ENCODE measurements around the gene CGREF1. TPM values are rescaled to one million over a fixed set of nuclear protein-coding genes. Genes with fewer than 3 reads are reported as not detected.

Gene CGREF1
- polyA plus RNA-seq, 4 donors: 3.8 to 7.8 (median 4.5) TPM

GRCh38 chr2:27085062-27085672 lies 33.8 kb downstream of the CGREF1 start:
- H3K4me3 ChIP-seq (ENCODE audit: low read depth in 1 of 3, low read length in 3 of 3): peak overlapping the region in 2 of 3 donors; percentile 65 to 67
- peaks cover 0 to 38% (median 0%) of the 10 kb centered on the region in 3 donors for H3K36me3 ChIP-seq (ENCODE audit: control insufficient read depth in 3 of 3, insufficient read depth in 2 of 3, low read depth in 1 of 3, low read length in 3 of 3)
- H3K9me3 ChIP-seq (ENCODE audit: control insufficient read depth in 2 of 2, insufficient read depth in 1 of 2, low read depth in 1 of 2, low read length in 1 of 2): no peaks in the 10 kb centered on the region
- H3K27me3 ChIP-seq (ENCODE audit: control insufficient read depth in 3 of 3, insufficient read depth in 3 of 3, low read length in 3 of 3): no peaks in the 10 kb centered on the region
- H3K27ac ChIP-seq (ENCODE audit: low read depth in 1 of 3, low read length in 2 of 3): peak overlapping the region; percentile 81 to 91 (median 85)
- H3K4me1 ChIP-seq (ENCODE audit: control insufficient read depth in 3 of 3, insufficient read depth in 2 of 3, low read depth in 1 of 3, low read length in 2 of 3): peaks cover 3 to 23% (median 5%) of the 10 kb centered on the region in 3 donors
- 53 to 70% (median 59%) methylated on average over 10 of the region's 10 CpGs for WGBS, 3 donors
- FAIRE-seq (no peak), DNase-seq (no peak)

DNA sequence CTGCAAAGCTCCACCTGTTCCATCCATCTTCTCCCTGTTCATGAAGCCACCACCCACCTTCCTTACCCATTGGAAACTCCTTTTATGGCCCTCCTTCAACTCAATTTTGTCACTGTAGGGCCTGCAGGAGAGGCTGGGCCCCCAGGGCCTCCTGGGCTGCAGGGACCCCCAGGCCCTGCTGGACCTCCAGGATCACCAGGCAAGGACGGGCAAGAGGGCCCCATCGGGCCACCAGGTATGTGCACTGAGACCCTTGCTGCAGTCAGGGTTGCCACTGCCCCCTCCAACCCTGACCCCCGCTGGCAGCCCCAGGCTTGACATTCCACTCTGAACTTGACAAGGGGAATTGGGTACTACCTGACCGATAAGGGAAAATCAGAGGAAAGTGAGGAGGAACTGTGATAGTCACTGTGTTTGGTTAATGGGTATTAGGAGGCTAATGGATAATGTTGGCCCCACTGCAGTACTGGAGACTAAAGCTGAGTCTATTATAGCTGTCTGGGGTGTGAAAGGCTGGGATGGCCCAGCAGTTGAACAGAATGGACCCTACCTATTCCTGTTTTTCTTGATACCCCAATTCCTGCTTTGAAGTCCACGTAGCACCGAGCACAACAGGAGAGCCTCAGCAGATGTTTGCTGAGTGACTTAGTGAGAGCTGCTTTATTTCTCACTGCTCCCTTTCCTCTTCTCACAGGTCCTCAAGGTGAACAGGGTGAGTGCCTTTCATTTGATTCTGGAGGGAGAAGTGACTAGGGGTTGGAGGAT lies 34.4 kb downstream of the CGREF1 start:
- Histone ChIP-seq H3K9me3 (ENCODE audit: control insufficient read depth in 2 of 2, insufficient read depth in 1 of 2, low read depth in 1 of 2, low read length in 1 of 2) (no peaks in the 10 kb centered on the region), H3K27ac (ENCODE audit: low read depth in 1 of 3, low read length in 2 of 3) (no peak overlapping the region), H3K4me3 (ENCODE audit: low read depth in 1 of 3, low read length in 3 of 3) (no peak overlapping the region), H3K27me3 (ENCODE audit: control insufficient read depth in 3 of 3, insufficient read depth in 3 of 3, low read length in 3 of 3) (no peaks in the 10 kb centered on the region), H3K4me1 (ENCODE audit: control insufficient read depth in 3 of 3, insufficient read depth in 2 of 3, low read depth in 1 of 3, low read length in 2 of 3) (peaks cover 3 to 21% (median 5%) of the 10 kb centered on the region in 3 donors), H3K36me3 (ENCODE audit: control insufficient read depth in 3 of 3, insufficient read depth in 2 of 3, low read depth in 1 of 3, low read length in 3 of 3) (peaks cover 0 to 36% (median 0%) of the 10 kb centered on the region in 3 donors)
- DNase-seq: no peak
- WGBS, 3 donors: 85 to 93% (median 91%) methylated on average over 6 of the region's 6 CpGs
- FAIRE-seq: no peak

GRCh38 chr2:27083410-27084296 lies 35.3 kb downstream of the CGREF1 start:
- FAIRE-seq (no peak), DNase-seq (no peak)
- Histone ChIP-seq H3K9me3 (ENCODE audit: control insufficient read depth in 2 of 2, insufficient read depth in 1 of 2, low read depth in 1 of 2, low read length in 1 of 2) (no peaks in the 10 kb centered on the region), H3K4me3 (ENCODE audit: low read depth in 1 of 3, low read length in 3 of 3) (no peak overlapping the region), H3K4me1 (ENCODE audit: control insufficient read depth in 3 of 3, insufficient read depth in 2 of 3, low read depth in 1 of 3, low read length in 2 of 3) (peaks cover 3 to 15% (median 5%) of the 10 kb centered on the region in 3 donors), H3K27me3 (ENCODE audit: control insufficient read depth in 3 of 3, insufficient read depth in 3 of 3, low read length in 3 of 3) (peaks cover 0 to under 1% (median 0%) of the 10 kb centered on the region in 3 donors), H3K36me3 (ENCODE audit: control insufficient read depth in 3 of 3, insufficient read depth in 2 of 3, low read depth in 1 of 3, low read length in 3 of 3) (peaks cover 0 to 28% (median 0%) of the 10 kb centered on the region in 3 donors), H3K27ac (ENCODE audit: low read depth in 1 of 3, low read length in 2 of 3) (no peak overlapping the region)
- WGBS, 3 donors: 85 to 91% (median 88%) methylated on average over 19 to 20 of the region's 20 CpGs

DNA sequence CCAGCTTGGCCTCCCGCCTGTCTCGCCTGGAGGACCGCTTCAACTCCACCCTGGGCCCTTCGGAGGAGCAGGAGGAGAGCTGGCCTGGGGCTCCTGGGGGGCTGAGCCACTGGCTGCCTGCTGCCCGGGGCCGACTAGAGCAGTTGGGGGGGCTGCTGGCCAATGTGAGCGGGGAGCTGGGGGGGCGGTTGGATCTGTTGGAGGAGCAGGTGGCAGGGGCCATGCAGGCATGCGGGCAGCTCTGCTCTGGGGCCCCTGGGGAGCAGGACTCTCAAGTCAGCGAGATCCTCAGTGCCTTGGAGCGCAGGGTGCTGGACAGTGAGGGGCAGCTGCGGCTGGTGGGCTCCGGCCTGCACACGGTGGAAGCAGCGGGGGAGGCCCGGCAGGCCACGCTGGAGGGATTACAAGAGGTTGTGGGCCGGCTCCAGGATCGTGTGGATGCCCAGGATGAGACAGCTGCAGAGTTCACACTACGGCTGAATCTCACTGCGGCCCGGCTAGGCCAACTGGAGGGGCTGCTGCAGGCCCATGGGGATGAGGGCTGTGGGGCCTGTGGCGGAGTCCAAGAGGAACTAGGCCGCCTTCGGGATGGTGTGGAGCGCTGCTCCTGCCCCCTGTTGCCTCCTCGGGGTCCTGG lies 36.0 kb downstream of the CGREF1 start:
- Histone ChIP-seq H3K4me1 (ENCODE audit: control insufficient read depth in 3 of 3, insufficient read depth in 2 of 3, low read depth in 1 of 3, low read length in 2 of 3) (peaks cover 3 to 15% (median 5%) of the 10 kb centered on the region in 3 donors), H3K36me3 (ENCODE audit: control insufficient read depth in 3 of 3, insufficient read depth in 2 of 3, low read depth in 1 of 3, low read length in 3 of 3) (peaks cover 0 to 28% (median 0%) of the 10 kb centered on the region in 3 donors), H3K4me3 (ENCODE audit: low read depth in 1 of 3, low read length in 3 of 3) (no peak overlapping the region), H3K27me3 (ENCODE audit: control insufficient read depth in 3 of 3, insufficient read depth in 3 of 3, low read length in 3 of 3) (peaks cover 0 to 7% (median 0%) of the 10 kb centered on the region in 3 donors), H3K27ac (ENCODE audit: low read depth in 1 of 3, low read length in 2 of 3) (no peak overlapping the region), H3K9me3 (ENCODE audit: control insufficient read depth in 2 of 2, insufficient read depth in 1 of 2, low read depth in 1 of 2, low read length in 1 of 2) (no peaks in the 10 kb centered on the region)
- 89 to 92% (median 90%) methylated on average over 27 of the region's 27 CpGs for whole genome bisulfite sequencing, 3 donors
- FAIRE-seq (no peak), DNase-seq (no peak)

GRCh38 chr2:27081984-27082772 lies 36.8 kb downstream of the CGREF1 start:
- H3K27me3 ChIP-seq (ENCODE audit: control insufficient read depth in 3 of 3, insufficient read depth in 3 of 3, low read length in 3 of 3): peaks cover 0 to 8% (median 0%) of the 10 kb centered on the region in 3 donors
- H3K27ac ChIP-seq (ENCODE audit: low read depth in 1 of 3, low read length in 2 of 3): peak overlapping the region in 2 of 3 donors; percentile 82 to 91
- H3K4me1 ChIP-seq (ENCODE audit: control insufficient read depth in 3 of 3, insufficient read depth in 2 of 3, low read depth in 1 of 3, low read length in 2 of 3): peaks cover 3 to 15% (median 5%) of the 10 kb centered on the region in 3 donors
- FAIRE-seq: no peak
- DNase-seq: no peak
- WGBS, 3 donors: 89 to 94% (median 92%) methylated on average over 32 to 38 of the region's 38 CpGs
- peaks cover 0 to 28% (median 0%) of the 10 kb centered on the region in 3 donors for H3K36me3 ChIP-seq (ENCODE audit: control insufficient read depth in 3 of 3, insufficient read depth in 2 of 3, low read depth in 1 of 3, low read length in 3 of 3)
- H3K4me3 ChIP-seq (ENCODE audit: low read depth in 1 of 3, low read length in 3 of 3): no peak overlapping the region
- no peaks in the 10 kb centered on the region for H3K9me3 ChIP-seq (ENCODE audit: control insufficient read depth in 2 of 2, insufficient read depth in 1 of 2, low read depth in 1 of 2, low read length in 1 of 2)

DNA sequence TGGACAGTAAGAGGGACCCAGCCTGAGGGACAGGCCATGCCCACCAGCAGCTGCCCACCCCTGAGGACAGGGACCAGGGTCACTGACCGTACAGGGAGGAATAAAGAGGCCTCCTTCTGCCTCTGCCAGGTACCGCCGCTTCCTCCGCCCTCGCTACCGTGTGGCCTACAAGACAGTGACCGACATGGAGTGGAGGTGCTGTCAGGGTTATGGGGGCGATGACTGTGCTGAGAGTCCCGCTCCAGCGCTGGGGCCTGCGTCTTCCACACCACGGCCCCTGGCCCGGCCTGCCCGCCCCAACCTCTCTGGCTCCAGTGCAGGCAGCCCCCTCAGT lies 38.4 kb downstream of the CGREF1 start:
- Histone ChIP-seq H3K4me1 (ENCODE audit: control insufficient read depth in 3 of 3, insufficient read depth in 2 of 3, low read depth in 1 of 3, low read length in 2 of 3) (peaks cover 3 to 15% (median 5%) of the 10 kb centered on the region in 3 donors), H3K4me3 (ENCODE audit: low read depth in 1 of 3, low read length in 3 of 3) (peak overlapping the region in 1 of 3 donors; percentile 71), H3K27ac (ENCODE audit: low read depth in 1 of 3, low read length in 2 of 3) (peak overlapping the region in 2 of 3 donors; percentile 1 to 39), H3K27me3 (ENCODE audit: control insufficient read depth in 3 of 3, insufficient read depth in 3 of 3, low read length in 3 of 3) (peaks cover 0 to 8% (median 0%) of the 10 kb centered on the region in 3 donors), H3K36me3 (ENCODE audit: control insufficient read depth in 3 of 3, insufficient read depth in 2 of 3, low read depth in 1 of 3, low read length in 3 of 3) (peaks cover 0 to 28% (median 0%) of the 10 kb centered on the region in 3 donors), H3K9me3 (ENCODE audit: control insufficient read depth in 2 of 2, insufficient read depth in 1 of 2, low read depth in 1 of 2, low read length in 1 of 2) (no peaks in the 10 kb centered on the region)
- FAIRE-seq: no peak
- WGBS, 3 donors: 76 to 91% (median 77%) methylated on average over 14 of the region's 14 CpGs
- DNase-seq: no peak

- peak overlapping the region in 1 of 3 donors; percentile 71 for H3K4me3 ChIP-seq (ENCODE audit: low read depth in 1 of 3, low read length in 3 of 3)
Measured at GRCh38 chr2:27080140-27080469, 38.8 kb downstream of the CGREF1 start.

More at GRCh38 chr2:27080140-27080469, 38.8 kb downstream of the CGREF1 start:
- Histone ChIP-seq H3K27me3 (ENCODE audit: control insufficient read depth in 3 of 3, insufficient read depth in 3 of 3, low read length in 3 of 3) (peaks cover 0 to 8% (median 0%) of the 10 kb centered on the region in 3 donors), H3K36me3 (ENCODE audit: control insufficient read depth in 3 of 3, insufficient read depth in 2 of 3, low read depth in 1 of 3, low read length in 3 of 3) (peaks cover 0 to 28% (median 0%) of the 10 kb centered on the region in 3 donors), H3K9me3 (ENCODE audit: control insufficient read depth in 2 of 2, insufficient read depth in 1 of 2, low read depth in 1 of 2, low read length in 1 of 2) (no peaks in the 10 kb centered on the region), H3K27ac (ENCODE audit: low read depth in 1 of 3, low read length in 2 of 3) (peak overlapping the region in 1 of 3 donors; percentile 1), H3K4me1 (ENCODE audit: control insufficient read depth in 3 of 3, insufficient read depth in 2 of 3, low read depth in 1 of 3, low read length in 2 of 3) (peaks cover 0 to 10% (median under 1%) of the 10 kb centered on the region in 3 donors)
- WGBS, 3 donors: 74 to 95% (median 87%) methylated on average over 7 of the region's 7 CpGs
- FAIRE-seq: no peak
- DNase-seq: no peak
